HG03097 (cell line): ENCODE data around the gene ALPK3.
"Not testable (repeated sequence)": the region's sequence is repeated elsewhere in the genome, so short reads cannot be mapped to it uniquely, and the experiment has no call there.

Source experiments
- ATAC-seq: cut with Tn5 transposase; IDR thresholded peaks from one replicate; pipeline ENCODE4 v1.9.1; 2021; ENCODE audit not compliant: unreplicated experiment, low FRiP score

The ALPK3 gene

GRCh38 chr15:84840741-84841429 lies 23.7 kb downstream of the ALPK3 start:
- no peak for ATAC-seq

GRCh38 chr15:84842781-84843180 lies 25.6 kb downstream of the ALPK3 start:
- ATAC-seq, result no peak

GRCh38 chr15:84844964-84845363 lies 27.8 kb downstream of the ALPK3 start:
- no peak for ATAC-seq

- ATAC-seq, result not testable (repeated sequence)
Observed at GRCh38 chr15:84845631-84846030, 28.5 kb downstream of the ALPK3 start.

GRCh38 chr15:84846269-84846668 lies 29.1 kb downstream of the ALPK3 start:
- no peak for ATAC-seq

GRCh38 chr15:84847382-84847781 lies 30.2 kb downstream of the ALPK3 start:
- ATAC-seq, result no peak

GRCh38 chr15:84852212-84852611 lies 35.1 kb downstream of the ALPK3 start:
- no peak for ATAC-seq

- ATAC-seq, result no peak
Observed at GRCh38 chr15:84855136-84855535, 38.0 kb downstream of the ALPK3 start.

GRCh38 chr15:84855765-84856164 lies 38.6 kb downstream of the ALPK3 start:
- ATAC-seq, result no peak

GRCh38 chr15:84856731-84857417 lies 39.7 kb downstream of the ALPK3 start:
- no peak for ATAC-seq

- ATAC-seq, result no peak
Observed at GRCh38 chr15:84857418-84858004, 40.4 kb downstream of the ALPK3 start.

- no peak for ATAC-seq
Observed at GRCh38 chr15:84858231-84858630, 41.1 kb downstream of the ALPK3 start.

GRCh38 chr15:84859144-84859543 lies 42.0 kb downstream of the ALPK3 start:
- ATAC-seq, result no peak

- no peak for ATAC-seq
Observed at GRCh38 chr15:84859651-84860050, 42.5 kb downstream of the ALPK3 start.

GRCh38 chr15:84861781-84862180 lies 44.6 kb downstream of the ALPK3 start:
- no peak for ATAC-seq

- ATAC-seq, result no peak
Observed at GRCh38 chr15:84862214-84862975, 45.2 kb downstream of the ALPK3 start.

- no peak for ATAC-seq
Observed at GRCh38 chr15:84863565-84864443, 46.6 kb downstream of the ALPK3 start.

GRCh38 chr15:84864444-84864795 lies 47.3 kb downstream of the ALPK3 start:
- no peak for ATAC-seq

- no peak for ATAC-seq
Observed at GRCh38 chr15:84865074-84865569, 48.0 kb downstream of the ALPK3 start.
